Activated T-helper 1 cell treated with anti-CD3 and anti-CD28 coated beads, Interleukin-2, amount 50 U/mL, for 16 hours (primary cell): ENCODE data around the gene DNMT3A.

Source experiments
- DNase-seq, 2 donors: peaks; one replicate each; pipeline ENCODE4 v3.0.0-alpha.2; 2020; ENCODE audit warnings: low read depth in 1 of 2, low spot score in 1 of 2

DNMT3A gene

DNA sequence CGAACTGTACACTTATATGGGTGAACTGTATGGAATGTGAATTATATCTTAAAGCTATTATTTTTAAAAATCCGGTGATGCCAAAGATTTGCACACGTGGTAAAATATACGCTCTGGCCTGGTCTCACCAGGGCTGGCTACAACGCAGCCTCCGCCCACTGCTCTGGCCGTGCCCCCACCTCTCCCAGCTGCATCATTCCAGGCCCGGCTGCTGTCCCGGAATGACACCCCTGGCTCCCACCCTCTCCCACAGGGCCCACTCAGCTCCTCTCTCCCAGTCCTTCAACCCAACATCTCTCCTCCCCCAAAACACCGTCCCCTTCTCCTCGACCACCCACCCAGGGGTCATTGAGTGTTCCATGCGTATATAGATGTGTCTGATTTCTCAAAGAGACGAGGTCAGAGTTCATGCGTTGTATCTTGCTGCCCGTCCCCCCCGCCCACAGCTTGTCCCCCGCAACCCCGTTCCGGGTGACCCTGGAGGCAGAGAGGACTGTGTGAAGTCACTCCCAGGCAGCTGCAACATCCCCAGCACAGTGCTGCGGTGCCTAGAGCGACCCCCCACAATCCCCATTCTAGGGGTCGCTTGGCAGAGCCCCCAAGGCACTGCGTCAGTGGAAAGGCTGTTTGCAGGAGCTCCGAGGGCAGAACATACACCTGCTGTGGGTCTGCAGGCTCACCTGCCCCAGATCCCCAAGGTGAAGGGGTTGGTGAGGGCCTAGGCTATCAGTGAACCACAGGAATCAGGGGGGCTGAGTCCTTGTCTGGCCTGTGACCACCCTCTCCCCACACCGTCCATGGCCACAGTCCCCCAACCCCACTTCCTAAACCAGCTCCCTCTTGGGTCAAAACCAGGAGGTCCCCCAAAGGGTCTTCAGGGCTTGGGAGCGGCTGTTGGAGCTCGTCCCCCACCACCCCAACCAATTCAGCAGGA, 13.3 kb downstream of the DNMT3A start:
- DNase-seq: no peak

DNA sequence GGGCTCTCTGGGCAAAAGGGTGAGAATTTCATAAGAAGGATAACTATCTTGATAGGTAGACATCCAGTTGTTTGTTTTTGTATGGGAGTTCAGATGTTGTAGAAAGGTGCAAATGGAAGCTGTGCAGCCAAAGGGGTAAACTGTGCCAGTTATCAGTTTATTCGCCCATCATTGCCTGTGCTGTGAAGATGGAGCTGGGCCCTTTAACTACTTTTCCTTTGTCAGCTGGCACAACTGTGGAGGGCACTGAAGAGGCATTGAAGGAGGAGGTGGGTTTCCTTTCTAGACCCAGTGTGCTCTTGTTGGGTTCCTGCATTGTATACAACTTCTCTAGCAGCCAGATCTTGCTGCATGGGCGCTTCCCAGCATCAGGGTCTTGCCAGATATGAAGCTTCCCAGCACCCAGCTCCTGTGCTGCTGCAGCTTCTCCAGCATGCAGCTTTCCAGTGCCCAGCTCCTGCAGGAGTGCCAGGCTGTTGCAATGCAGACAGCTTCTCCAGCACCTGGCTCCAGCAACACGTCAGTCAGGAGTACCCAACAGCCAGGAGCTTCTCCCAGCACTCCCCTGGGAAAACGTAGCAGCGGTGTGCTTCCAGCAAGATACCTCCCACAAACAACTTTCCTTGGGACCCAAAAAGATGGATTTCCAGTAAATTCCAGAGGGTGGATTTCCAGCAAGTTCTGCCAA, 15.3 kb downstream of the DNMT3A start:
- DNase-seq: no peak

DNA sequence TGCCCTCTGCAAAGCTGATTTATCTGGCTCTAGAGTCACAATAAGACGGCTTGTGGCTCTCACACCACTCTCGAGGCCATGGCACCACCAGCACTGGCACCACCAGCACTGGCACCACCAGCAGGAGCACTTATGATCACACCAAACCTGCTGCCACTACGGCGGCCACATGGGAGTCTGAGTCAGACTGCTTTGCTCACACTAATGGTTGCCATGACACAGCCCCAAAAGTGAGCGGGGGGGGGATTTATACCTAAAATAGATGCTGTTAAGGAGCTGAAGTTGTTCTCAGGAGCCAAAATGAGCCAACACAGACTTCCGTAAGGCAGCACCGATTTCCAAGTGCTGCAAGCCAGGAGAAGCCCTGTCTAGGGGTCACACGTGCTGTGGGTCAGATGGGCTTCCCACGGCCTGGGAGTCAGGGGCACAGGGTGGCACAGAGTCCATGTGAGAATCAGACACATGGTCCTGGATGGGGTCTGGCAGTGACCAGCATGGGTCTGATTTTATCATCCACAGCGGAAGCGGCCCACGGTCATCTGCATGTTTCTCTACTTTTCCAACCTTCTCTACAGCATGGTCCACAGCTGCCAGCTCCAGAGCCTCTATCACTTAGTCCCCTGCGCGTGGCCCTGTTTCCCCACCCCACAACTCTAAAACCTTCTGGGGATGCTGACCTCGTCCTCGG, 16.7 kb downstream of the DNMT3A start:
- no peak for DNase-seq

DNA sequence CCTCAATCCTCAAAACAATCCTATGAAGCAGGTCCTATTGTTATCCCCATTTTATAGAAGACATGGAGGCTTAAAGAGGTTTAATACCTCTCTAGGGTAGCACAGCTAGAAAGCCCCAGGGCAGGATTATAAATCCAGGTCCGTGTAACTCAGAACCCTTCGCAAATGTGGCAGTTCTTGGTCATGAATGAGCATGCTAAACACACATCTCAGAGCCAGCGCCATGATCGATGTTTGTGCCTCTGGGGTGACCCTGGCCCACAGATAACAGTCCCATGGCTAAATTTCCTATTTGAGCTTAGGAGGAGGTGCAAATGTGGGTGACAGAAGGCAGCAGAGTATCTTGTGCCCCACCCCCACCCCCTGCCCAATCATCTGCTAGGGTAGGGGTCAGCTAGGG, 17.5 kb downstream of the DNMT3A start:
- DNase-seq: no peak

DNA sequence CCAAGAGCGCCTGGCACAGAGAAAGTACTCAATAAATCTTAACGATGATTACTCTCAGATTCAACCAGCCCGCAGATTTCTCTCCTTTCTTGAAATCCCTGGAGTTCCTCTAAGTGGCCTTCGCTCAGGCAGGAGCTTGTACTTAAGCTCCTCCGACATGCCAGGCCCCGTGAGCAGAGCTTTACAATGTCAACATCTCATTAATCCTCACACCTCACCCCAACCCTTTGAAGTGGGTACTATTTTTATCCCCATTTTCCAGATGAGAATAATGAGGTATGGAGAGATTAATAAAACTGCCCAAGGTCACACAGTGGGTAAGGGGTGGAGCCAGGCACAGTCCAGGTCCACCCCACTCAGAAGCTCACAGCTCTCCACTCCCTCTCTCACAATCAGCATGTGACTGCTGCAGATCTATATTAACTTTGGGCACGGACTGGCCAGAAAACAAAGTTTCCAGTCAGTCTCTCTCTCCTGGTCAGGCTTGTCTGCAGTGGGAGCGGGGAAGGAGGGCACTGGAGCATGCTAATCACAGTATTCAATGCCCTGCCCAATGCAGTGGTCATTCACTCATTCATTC, 18.0 kb downstream of the DNMT3A start:
- DNase-seq: no peak

DNA sequence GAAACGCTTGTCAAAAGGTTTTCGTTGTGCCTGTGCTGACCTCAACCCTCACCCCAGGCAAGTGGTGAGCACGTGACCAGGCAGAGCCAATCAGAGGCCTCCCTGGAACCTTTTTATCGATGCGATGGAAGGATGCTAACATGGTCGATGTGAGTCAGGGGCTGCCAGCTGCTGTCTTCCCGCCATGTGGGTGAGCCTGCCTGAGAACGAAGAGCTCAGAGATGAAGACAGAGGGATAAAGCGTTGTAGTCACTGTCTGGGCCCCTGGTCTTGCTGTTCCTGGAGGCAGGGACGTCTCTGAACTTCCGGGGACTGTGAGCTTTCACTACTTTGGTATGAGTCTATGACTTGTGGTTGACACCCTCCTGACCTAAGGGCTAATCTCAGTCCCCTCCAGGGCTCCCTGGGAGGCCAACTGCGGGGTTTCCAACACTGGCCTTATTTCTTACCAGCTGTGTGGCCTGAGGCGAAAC, 18.6 kb downstream of the DNMT3A start:
- DNase-seq: peak in 1 of 2 donors; percentile 32

DNA sequence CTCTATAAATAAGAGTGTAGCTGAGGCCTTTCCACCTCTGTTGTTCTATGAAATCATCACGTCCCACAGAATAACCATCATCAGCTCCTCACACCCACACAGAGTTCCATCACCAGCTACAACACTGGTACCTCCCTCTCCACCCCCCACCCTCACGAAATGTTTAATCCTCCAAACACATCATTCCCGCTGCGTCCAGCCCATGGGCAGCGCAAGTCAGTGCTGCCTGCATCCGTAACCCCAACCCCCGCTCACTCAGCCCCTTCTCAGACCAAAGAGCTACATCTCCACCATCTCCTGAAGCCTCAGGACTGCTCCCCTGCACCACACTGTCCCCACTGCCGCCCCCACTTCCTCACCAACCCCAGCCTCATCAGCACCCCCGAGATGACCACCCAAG, 19.4 kb downstream of the DNMT3A start:
- no peak for DNase-seq

DNA sequence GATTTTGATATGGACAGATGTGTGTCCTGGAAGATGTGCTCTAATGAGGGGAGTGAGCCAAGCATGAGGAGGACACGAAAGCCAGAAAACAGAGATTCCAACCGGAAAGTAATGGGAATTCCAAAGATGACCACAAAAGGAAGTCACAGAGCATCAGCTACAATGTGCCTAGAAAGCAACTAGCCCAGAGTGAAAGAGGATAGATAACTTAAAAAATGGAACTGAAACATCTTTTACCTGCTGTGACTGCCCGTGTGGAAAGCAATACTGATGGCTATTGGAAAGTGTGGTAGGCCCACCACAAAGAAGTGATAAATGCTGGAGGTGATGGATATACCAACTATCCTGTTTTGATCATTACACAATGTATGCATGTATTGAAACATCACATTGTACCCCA, 21.6 kb downstream of the DNMT3A start:
- DNase-seq: no peak

DNA sequence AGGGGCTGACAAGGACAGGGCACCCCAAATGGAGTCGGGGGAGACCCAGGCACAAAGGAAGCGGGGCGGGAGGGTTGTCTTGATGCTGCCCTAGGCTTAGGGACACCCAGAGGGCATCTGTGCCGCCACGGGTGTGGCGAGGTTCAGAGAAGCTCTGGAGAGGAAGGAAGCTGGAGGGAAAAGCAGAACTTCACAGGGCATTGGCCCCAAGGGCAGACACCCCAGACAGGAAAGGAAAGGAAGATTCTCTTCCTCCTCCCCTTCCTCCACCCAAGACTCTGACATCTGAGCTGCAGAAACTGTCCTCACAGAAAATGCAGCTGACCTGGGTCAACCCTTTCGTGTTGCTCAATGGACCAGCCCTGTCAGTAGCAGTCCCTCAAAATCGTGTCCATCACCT, 25.6 kb downstream of the DNMT3A start:
- no peak for DNase-seq

DNA sequence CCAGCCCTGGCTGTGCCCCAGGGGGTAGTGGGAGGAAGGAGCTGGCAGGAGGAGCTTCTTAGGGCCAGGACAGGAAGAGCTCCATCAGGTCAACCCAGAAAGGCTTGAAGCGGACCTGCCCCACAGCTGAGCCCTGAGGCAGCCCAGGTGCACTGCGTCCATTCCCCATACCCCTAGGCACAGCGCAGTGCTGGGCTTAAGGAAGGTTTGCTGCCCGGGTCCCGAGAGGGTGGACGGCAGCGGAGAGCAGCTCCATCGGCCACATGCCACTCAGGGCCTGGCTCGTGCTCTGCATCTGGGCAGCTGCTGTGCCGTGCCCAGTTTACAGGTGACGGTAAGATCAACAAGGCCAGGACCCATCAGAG, 26.4 kb downstream of the DNMT3A start:
- DNase-seq: no peak

DNA sequence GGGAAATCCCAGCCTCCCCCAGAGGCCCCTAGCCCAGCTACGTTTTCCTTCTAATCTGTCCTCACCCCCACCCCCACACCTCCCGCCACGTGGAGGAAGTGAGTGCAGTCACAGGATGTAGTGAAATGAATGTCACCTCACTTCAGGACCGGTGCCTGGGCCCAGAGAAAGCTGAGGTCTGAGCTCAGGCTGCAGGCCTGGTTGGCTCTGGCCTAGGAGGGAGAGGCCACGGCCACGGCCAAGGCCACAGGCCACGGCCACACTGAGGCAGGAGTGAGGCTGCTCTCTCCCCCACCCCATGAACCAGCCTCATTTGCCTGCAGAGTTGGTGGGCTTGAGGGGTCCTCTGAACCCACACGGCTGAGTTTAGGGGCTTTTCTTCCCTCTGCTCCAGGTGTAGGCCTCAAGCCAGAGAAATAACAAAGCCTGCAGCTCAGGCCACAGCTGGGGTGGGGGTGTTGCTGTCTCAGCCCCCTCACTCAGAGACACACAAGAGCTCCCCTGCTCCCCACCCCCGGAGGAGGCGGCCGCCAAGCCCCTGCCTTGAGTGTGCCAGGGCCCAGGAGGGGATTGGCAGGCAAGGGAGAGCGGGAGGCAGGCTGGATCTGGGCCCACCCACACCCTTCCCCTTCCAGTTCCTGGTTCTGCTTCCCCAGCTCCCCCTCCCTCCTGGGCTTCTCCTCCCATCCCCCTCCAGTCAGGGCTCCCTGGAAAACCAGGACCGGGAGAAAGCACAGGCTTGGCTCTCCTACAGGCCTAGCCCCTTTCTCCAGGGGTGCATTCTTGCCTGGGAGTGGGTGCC, 27.0 kb downstream of the DNMT3A start:
- peak; percentile 34 to 69 for DNase-seq

DNA sequence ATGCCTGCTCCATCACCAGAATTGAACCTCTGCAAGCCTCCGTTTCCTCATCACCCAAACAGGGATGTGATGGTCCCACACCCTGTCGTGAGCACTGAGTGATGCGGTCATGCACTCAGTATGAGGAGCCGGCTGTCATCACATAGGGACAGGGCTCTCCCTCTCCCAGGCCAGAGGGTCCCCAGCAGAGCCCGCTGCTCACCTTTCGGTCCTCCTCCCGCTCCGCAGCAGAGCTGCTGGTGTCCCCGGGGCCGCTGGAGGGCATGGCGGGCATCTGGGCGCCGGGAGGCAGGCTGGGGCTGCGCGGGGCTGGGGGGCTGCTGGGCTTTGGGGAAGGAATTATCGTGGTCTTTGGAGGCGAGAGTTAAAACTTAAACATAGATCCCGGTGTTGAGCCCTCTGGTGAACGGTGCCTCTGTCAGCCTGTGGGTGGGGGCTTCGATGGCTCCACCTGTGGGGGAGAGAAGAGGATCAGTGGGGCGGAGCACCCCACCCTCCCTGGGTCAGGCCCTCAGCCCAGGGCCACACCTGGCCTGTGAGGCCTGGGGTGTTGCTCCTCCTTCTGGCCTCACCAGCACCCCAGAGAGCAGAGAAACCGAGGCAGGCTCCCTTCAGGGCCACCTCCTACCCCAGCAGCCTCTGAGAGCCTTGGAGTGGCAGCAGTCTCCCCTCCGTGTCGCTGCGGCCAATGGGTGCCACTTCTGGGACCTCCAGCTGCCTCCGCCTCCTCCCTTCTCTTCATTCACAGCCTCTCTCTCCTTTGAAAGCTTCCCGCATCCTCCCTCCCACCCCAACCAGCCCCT, 27.8 kb downstream of the DNMT3A start:
- no peak for DNase-seq

DNA sequence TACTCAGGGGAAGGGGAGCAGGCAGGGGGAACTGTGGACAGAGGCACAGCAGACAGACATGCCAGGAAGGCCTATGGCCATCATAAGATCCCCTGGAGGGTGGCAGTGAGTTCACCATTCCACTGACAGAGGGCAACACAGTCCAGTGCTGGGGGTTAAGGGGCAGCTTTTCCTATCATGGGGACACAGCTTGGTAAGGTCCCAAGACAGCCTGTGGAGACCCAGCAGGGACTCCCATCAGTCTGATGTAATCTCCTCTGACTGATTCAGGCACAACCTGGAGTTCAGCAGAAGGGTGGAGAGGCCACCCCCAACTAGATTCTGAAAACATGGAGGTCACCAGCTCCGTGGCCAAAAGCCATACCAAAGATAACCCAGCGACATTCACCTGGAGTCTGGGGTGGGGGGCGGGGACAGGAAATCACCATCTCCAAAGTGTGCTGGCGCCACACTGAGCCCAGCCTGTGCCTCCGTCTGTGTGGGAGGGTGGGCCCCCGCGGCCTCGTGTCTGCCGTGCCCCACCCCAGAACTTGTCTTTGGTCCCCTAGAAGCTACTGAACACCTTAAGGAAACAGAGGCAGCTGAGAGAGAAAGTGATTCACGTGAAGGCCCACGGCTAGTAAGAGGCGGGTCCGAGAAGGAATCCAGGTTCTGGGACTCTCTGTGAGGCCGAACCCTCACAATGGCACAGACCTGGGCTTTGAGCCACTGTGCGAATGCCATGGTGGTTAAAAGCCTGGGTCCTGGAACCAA, 28.6 kb downstream of the DNMT3A start:
- DNase-seq: no peak

DNA sequence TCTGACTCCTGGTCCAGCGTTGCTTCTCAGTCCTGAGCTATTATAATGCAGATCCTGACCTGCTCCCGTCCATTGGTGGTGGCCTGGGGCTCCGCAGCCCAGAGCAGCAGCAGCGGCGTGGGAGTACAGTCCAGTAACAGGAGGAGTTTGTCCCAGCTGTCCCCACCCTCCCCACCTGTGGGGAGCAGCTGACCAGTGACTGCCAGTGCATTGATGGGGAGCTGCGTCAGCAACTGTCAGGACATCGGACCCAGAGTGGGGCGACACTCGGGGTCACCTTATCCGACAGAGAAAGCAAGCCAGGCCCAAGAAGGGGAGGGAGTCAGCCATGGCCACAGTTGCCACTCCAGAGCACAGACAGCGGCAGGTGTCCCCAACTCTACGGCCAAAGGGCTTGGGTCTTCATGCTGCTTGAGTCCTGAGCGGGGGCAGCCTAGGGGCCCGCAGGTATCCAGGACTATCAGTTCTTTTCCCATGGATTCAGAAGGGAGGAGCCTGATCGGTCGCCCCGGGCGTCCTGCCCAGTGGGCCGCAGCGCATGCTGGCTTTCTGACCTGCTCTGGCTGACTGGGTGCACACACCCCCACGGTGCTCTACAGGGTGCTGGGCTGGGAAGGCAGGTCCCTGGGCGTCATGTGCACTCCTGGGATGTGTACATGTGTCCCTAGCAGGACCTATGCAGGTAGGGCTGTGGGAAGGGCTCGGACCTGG, 29.7 kb downstream of the DNMT3A start:
- DNase-seq: no peak

DNA sequence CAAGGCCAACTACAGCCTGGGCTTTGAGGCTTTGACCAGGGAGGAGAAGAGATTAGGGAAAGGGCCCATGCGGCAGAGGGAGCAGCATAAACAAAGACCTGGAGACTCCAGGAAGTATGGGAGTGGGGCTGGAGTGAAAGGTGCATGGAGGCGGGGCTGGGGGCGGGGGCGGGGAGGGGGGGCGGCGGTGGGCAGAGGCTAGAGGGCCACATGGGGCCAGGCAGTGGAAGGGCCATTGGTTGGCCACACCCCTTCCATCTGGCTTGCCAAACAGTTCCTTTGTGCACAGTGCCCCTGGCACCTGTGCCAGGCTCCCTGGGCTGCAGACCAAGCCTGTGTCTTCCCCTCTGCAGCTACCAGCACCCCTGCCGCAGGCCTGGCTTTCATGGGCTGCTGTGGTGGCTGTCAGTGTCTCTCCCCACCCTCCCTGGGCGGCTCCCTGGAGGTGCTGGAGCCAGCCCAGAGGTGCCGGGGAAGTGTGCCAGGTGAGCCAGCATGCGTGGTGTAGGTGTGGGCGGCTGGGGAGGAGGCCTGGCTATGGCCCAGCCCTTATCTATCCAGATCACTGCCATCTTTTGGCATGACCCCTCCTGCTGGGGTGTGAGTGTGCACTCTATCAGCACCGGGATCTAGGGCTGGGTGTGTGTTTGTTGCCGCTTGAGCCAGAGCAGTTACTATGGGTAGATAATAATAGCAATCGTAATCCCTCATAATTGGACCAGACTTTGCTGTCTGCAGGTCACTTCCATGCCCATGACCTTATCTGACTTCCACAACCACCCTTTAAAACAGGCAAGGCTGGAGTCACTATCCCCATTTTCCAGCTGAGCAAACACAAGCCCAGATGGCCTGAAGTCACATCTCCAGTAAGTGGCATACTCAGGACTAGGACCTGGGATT, 30.5 kb downstream of the DNMT3A start:
- no peak for DNase-seq

DNA sequence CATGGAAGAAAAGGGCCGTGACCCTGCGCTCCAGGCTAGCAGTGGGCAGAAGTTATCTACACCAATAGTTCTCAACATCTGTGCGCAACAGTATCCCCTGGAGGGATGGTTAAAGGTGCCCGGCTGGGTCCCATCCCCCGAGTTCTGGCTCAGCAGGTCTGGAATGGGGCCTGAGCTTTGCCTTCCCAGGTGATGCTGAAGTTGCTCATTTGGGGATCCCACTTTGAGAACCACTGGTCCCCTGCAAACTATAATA, 31.1 kb downstream of the DNMT3A start:
- DNase-seq: no peak

DNA sequence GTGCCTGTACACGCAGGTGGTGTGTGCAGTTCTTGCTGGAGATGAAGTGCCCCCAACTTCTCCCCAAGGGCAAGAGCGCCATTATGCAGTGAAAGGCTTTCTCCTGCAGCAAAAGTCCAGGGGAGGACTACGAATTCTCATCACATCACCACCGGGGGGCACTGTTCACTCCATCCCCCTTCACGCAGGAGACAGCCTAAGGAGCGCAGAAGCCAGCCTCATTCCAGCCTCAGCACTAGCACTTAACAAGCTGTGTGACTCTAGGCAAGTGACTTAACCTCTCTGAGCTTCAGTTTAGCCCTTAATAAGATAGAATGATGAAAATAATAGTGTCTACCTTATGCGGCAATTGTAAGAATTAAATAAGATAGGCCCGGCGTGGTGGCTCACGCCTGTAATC, 32.3 kb downstream of the DNMT3A start:
- DNase-seq: peak; percentile 40 to 49

DNA sequence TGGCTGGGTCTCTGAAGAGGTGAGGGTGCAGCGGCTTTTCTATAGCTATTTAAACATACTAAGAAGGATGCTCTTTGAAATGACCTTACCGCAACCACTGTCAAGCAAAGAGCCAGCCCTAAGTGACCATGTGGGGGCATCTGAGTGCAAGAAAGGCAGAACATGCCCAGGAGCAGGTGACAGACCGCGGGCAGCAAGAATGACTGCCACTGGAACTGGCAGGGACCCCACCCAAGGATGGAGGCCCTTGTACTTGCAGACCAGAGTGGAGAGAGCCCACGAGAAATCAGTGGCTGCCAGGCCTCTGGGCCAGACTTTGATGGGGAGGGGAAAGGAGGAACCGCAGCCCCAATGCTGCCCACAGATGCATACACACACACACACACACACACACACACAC, 33.1 kb downstream of the DNMT3A start:
- no peak for DNase-seq
